Measurements from ENCODE around the gene ATG10.

The ATG10 gene

GRCh38 chr5:82290005-82290404, 318.2 kb downstream of the ATG10 start:
- TF ChIP-seq, protein P1, sequence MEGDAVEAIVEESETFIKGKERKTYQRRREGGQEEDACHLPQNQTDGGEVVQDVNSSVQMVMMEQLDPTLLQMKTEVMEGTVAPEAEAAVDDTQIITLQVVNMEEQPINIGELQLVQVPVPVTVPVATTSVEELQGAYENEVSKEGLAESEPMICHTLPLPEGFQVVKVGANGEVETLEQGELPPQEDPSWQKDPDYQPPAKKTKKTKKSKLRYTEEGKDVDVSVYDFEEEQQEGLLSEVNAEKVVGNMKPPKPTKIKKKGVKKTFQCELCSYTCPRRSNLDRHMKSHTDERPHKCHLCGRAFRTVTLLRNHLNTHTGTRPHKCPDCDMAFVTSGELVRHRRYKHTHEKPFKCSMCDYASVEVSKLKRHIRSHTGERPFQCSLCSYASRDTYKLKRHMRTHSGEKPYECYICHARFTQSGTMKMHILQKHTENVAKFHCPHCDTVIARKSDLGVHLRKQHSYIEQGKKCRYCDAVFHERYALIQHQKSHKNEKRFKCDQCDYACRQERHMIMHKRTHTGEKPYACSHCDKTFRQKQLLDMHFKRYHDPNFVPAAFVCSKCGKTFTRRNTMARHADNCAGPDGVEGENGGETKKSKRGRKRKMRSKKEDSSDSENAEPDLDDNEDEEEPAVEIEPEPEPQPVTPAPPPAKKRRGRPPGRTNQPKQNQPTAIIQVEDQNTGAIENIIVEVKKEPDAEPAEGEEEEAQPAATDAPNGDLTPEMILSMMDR (IDR thresholded peaks at IDR 0.05; ENCODE audit: control extremely low read depth, extremely low read depth, low read depth, missing control alignments) = no peak
- CTCF ChIA-PET = no interaction called here
- DNase-seq (ENCODE audit: extremely low spot score) = no peak
- POLR2A ChIA-PET = no interaction called here

DNA sequence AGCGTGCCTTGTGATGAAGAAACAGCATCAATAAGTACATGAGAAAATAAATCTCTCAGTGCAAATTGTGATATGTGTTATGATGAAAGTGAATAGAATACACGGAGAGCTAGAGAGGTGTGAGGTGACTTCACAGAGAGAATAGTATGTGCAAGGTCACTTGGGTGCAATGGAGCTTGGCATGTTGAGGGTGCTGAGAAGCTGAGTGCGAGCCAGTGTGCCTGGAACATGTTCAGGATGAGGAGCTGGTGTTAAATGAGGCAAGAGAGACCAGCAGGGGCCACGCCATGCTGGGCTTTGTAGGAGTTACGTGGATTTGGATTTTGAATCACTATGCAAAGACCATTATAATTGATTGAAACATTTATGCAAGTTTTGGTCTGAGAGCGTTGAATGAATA, 319.1 kb downstream of the ATG10 start:
- POLR2A ChIA-PET = no interaction called here
- CTCF ChIA-PET = no interaction called here

DNA sequence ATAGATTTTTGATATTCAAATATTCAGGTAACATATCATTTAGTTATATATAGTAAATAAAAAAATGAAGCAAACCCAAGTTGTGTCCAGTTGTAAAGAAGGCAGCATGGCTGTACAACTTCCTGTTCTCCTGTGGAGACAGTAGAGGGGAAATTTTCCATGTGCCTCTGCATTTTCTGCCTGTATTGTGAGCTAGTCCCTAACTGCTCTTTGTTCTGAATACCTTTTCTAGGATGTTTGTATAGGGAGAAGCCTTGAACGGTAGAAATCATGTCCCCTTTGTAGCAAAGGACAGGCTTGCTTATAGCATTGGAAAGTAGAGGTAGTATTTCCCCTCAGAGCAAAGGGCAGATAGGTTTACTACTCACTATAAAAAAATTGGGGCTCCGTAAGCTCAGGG, 319.6 kb downstream of the ATG10 start:
- ChIA-PET POLR2A (interaction anchor here (1.0 kb wide), 1 partner anchor 13 kb away, joined by 4 read pairs; no protein-coding TSS in a partner anchor), CTCF (interaction anchor here (1.8 kb wide), 1 partner anchor 7 kb away, joined by 5 read pairs; no protein-coding TSS in a partner anchor)
- TF ChIP-seq, protein P1 (IDR thresholded peaks at IDR 0.05; ENCODE audit: control extremely low read depth, extremely low read depth, low read depth, missing control alignments) = no peak
- no peak for DNase-seq (ENCODE audit: extremely low spot score)

More for the DNA sequence above, 319.1 kb downstream of the ATG10 start:
- TF ChIP-seq, protein P1 (IDR thresholded peaks at IDR 0.05; ENCODE audit: control extremely low read depth, extremely low read depth, low read depth, missing control alignments) = no peak
- no peak for DNase-seq (ENCODE audit: extremely low spot score)

GRCh38 chr5:82295144-82295543, 323.3 kb downstream of the ATG10 start:
- POLR2A ChIA-PET = no interaction called here
- DNase-seq (ENCODE audit: extremely low spot score) = no peak
- TF ChIP-seq, protein P1 (IDR thresholded peaks at IDR 0.05; ENCODE audit: control extremely low read depth, extremely low read depth, low read depth, missing control alignments) = no peak
- CTCF ChIA-PET = no interaction called here

GRCh38 chr5:82295959-82296531, 324.2 kb downstream of the ATG10 start:
- TF ChIP-seq, protein P1 (IDR thresholded peaks at IDR 0.05; ENCODE audit: control extremely low read depth, extremely low read depth, low read depth, missing control alignments) = no peak
- no peak for DNase-seq (ENCODE audit: extremely low spot score)
- CTCF ChIA-PET = interaction anchor here (0.9 kb wide), 1 partner anchor 22 kb away, joined by 3 read pairs; no protein-coding TSS in a partner anchor
- POLR2A ChIA-PET = no interaction called here

DNA sequence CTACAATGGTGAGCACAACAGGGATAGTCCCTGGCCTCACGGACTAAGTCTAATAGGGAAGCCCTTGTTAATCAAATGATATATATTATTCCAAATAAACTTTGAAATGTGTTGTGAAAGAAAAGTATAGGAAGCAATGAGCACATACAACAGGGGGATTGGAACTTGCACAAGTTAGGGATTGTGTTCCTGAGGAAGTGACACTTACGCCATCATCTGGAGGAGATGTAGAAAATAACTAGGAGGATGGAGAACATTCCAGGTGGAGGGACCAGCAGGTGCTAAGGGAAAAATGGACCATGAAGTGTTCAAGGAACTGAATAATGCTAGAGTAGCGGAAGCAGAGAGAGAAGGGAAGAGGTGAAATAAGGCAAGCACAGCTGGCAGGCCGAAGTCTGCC, 325.1 kb downstream of the ATG10 start:
- TF ChIP-seq, protein P1 (IDR thresholded peaks at IDR 0.05; ENCODE audit: control extremely low read depth, extremely low read depth, low read depth, missing control alignments) = no peak
- ChIA-PET POLR2A (no interaction called here), CTCF (interaction anchor here (0.9 kb wide), 1 partner anchor 21 kb away, joined by 3 read pairs; no protein-coding TSS in a partner anchor)
- DNase-seq (ENCODE audit: extremely low spot score) = no peak
